Measurements from ENCODE around the gene NEUROD4. TPM values are rescaled to one million over a fixed set of nuclear protein-coding genes. Genes with fewer than 3 reads are reported as not detected.

The NEUROD4 gene
- total RNA-seq, 4 donors from 2014 or later, result not detected

GRCh38 chr12:55074806-55075205 lies 55.0 kb downstream of the NEUROD4 start:
- no peak for DNase-seq
- Histone ChIP-seq H3K9me3 (no peaks in the 10 kb centered on the region), H3K4me1 (no peaks in the 10 kb centered on the region), H3K27ac (no peak overlapping the region), H3K4me3 (no peak overlapping the region), H3K36me3 (no peaks in the 10 kb centered on the region), H3K27me3 (peaks cover 0 to 4% (median 0%) of the 10 kb centered on the region in 3 donors)
- in situ Hi-C loops (cut with MboI; ENCODE audit: low sequenced_read_pairs in 4 of 4), result loop anchor here (5.0 kb wide), 1 partner anchor 83 kb away; no protein-coding TSS in a partner anchor
- intact Hi-C loops (cut with DNase I; ENCODE audit: low total_unique reads), result loop anchor here (10.0 kb wide), 1 partner anchor 330 kb away; no protein-coding TSS in a partner anchor
- TF ChIP-seq POLR2A (IDR thresholded peaks at IDR 0.05) (no peak), CTCF (IDR thresholded peaks at IDR 0.05 in 4 of 5, conservative IDR thresholded peaks at IDR 0.05 in 1 of 5) (no peak)
- no peak for ATAC-seq

Other genes with a start within 250 kb of the NEUROD4 start
- gene MUCL1, start 165.5 kb upstream of the NEUROD4 start, total RNA-seq, result not detected
- gene TESPA1, start 35.2 kb upstream of the NEUROD4 start, total RNA-seq, result 1 to 10 TPM in 1 of 4 donors, under 1 TPM in 1, not detected in 2; 0.94 to 1.1 TPM
- gene OR9K2, start 106.4 kb downstream of the NEUROD4 start, total RNA-seq, result not detected
- gene OR10A7, start 201.1 kb downstream of the NEUROD4 start, total RNA-seq, result not detected
- gene OR6C74, start 224.6 kb downstream of the NEUROD4 start, total RNA-seq, result not detected

Data from gastrocnemius medialis (tissue), 4 donors.